Adrenal gland (tissue), 12 donors: ENCODE measurements around the gene CNTLN. TPM values are rescaled to one million over a fixed set of nuclear protein-coding genes. Genes with fewer than 3 reads are reported as not detected.

ENCODE experiments used
- DNase-seq, 7 donors: peaks; one replicate each; pipeline ENCODE4 v3.0.0-alpha.2; 2019 to 2020
- H3K27ac ChIP-seq, 5 donors: fragments of 200-600 bp; sonication (generic) in 4 of 5; 1 replicate in 3 of 5; 2 replicates in 2 of 5; pipeline versions ENCODE4 v1.5.1 to v1.8.0; 2016 to 2020; ENCODE audit warnings: mild to moderate bottlenecking in 1 of 5
- H3K27me3 ChIP-seq: fragments of 200-600 bp; 2 replicates; pipeline ENCODE4 v1.8.0; 2021
- H3K36me3 ChIP-seq, 2 donors: fragments of 200-600 bp; replicated peaks in 1 of 2; 1 replicate in 1 of 2; 2 replicates in 1 of 2; pipeline versions ENCODE4 v1.5.1 to v1.8.0; 2018 to 2022
- H3K4me1 ChIP-seq, 2 donors: fragments of 200-600 bp; replicated peaks in 1 of 2; 1 replicate in 1 of 2; 2 replicates in 1 of 2; pipeline versions ENCODE4 v1.5.1 to v1.8.0; 2018 to 2021
- H3K4me3 ChIP-seq, 4 donors: fragments of 200-600 bp; sonication (generic) in 3 of 4; one replicate each; pipeline ENCODE4 v1.5.1; 2016 to 2018
- H3K9me3 ChIP-seq, 3 donors: fragments of 200-600 bp; sonication (generic) in 1 of 3; replicated peaks in 1 of 3; 1 replicate in 2 of 3; 2 replicates in 1 of 3; pipeline versions ENCODE4 v1.5.1 to v1.8.0; 2016 to 2021
- CTCF ChIP-seq, 6 experiments: fragments of 450-650 bp in 4 of 6; fragments of 200-600 bp in 2 of 6; sonication (generic) in 1 of 6; IDR thresholded peaks; 1 replicate in 5 of 6; 2 replicates in 1 of 6; pipeline versions ENCODE4 v1.5.1 to v1.8.0; 2016 to 2021; ENCODE audit warnings: antibody characterized with exemption in 6 of 6, mild to moderate bottlenecking in 2 of 6, moderate library complexity in 1 of 6
- POLR2A ChIP-seq, 2 donors: fragments of 450-650 bp; IDR thresholded peaks; one replicate each; pipeline ENCODE4 v1.6.1; 2017; ENCODE audit warnings: antibody characterized with exemption in 2 of 2, mild to moderate bottlenecking in 2 of 2, moderate library complexity in 1 of 2
- WGBS, 4 donors: extraction: QIAGEN DNeasy Blood & Tissue Kit in 2 of 4; methylation state at CpG; one replicate each; pipeline versions ENCODE4 v1.1.5 to v1.1.7; 2013 to 2017; 5-methylcytosine and 5-hydroxymethylcytosine counted together
- intact Hi-C, 2 donors: fragments of 100-400 bp; cut with DNase I; formaldehyde crosslinking; loops; one replicate each; pipeline versions ENCODE4 v1.14.1 to v1.15.0; 2022 to 2023
- polyA plus RNA-seq, 3 donors: library from polyadenylated mRNA; stranded (reverse); fragments of 200-250 nt in 2 of 3; fragments of 350-450 nt in 1 of 3; fragmentation: Illumina TruSeq in 1 of 3; extraction: RNeasy Lipid Tissue Mini Kit (QIAGEN cat#74804) in 1 of 3; gene quantifications; one replicate each; pipeline ENCODE4 v1.2.3, GENCODE V29; 2013 to 2014
- total RNA-seq, 9 donors: library from RNA; depleted of rRNA in 4 of 9; stranded (reverse); fragments of >200 nt in 4 of 9; fragments of 120-200 nt in 1 of 9; fragmentation: NEBNext Ultra II Directional in 1 of 9; extraction: Animal tissue kit (Norgen Biotek cat#: 25700) in 1 of 9; gene quantifications; one replicate each; pipeline versions ENCODE4 v1.1.0 to v1.2.4, GENCODE V29; 2013 to 2023
- donor health status: healthy with polysubstance abuse.
- donor health status: Bipolar disorder and iron deficiency.
- donor health status: DM: yes; HTN: yes; CAD: no.
- donor health status: DM: no; HTN: no; CAD: no.
- donor health status: DM: no; HTN: no; CAD: no.
- donor health status: DM: yes; HTN: yes; CAD: no.

Gene CNTLN
- total and polyA plus RNA-seq, 12 donors: 2.1 to 13.6 (median 6.4) TPM

DNA sequence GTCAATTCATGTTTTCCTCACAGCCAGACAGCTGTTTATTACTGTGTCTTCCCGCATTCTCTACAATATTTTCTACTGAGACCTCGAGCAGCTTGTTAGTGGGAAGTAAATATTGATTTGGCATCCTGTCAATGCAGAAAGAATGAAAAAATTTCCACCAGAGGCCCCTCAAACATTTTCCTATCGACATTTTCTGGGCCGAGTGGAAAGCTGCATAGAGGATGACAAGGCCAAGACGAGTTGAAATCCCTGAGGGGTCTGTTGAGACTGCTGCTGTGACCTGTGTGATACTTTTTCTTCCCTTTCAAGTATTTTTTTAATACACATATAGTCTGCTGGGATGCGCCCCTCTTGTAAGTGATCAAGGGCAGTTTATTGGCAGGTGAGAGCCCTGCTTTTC is 352.6 kb downstream of the CNTLN start:
- Histone ChIP-seq H3K4me3 (no peak overlapping the region), H3K27ac (no peak overlapping the region), H3K9me3 (no peaks in the 10 kb centered on the region), H3K4me1 (no peaks in the 10 kb centered on the region), H3K36me3 (no peaks in the 10 kb centered on the region), H3K27me3 (no peaks in the 10 kb centered on the region)
- TF ChIP-seq CTCF (IDR thresholded peaks at IDR 0.05) (no peak), POLR2A (IDR thresholded peaks at IDR 0.05) (no peak)
- 83 to 93% (median 88%) methylated on average over 6 of the region's 6 CpGs for WGBS, 4 donors
- intact Hi-C loops: no loop called here
- no peak for DNase-seq

GRCh38 chr9:17488662-17489061 is 353.8 kb downstream of the CNTLN start:
- intact Hi-C loops: no loop called here

GRCh38 chr9:17490110-17490509 is 355.3 kb downstream of the CNTLN start:
- Histone ChIP-seq H3K36me3 (no peaks in the 10 kb centered on the region), H3K27me3 (no peaks in the 10 kb centered on the region), H3K27ac (no peak overlapping the region), H3K9me3 (no peaks in the 10 kb centered on the region), H3K4me3 (no peak overlapping the region), H3K4me1 (no peaks in the 10 kb centered on the region)
- WGBS, 4 donors: 81 to 94% (median 87%) methylated on average over 1 of the region's 1 CpG
- TF ChIP-seq POLR2A (IDR thresholded peaks at IDR 0.05) (no peak), CTCF (IDR thresholded peaks at IDR 0.05) (no peak)
- no peak for DNase-seq
- intact Hi-C loops: no loop called here

More at GRCh38 chr9:17488662-17489061, 353.8 kb downstream of the CNTLN start:
- no peak for DNase-seq
- H3K27ac ChIP-seq: no peak overlapping the region
- no peaks in the 10 kb centered on the region for H3K36me3 ChIP-seq
- TF ChIP-seq CTCF (IDR thresholded peaks at IDR 0.05) (no peak), POLR2A (IDR thresholded peaks at IDR 0.05) (no peak)
- no peaks in the 10 kb centered on the region for H3K4me1 ChIP-seq
- H3K9me3 ChIP-seq: no peaks in the 10 kb centered on the region
- no peak overlapping the region for H3K4me3 ChIP-seq
- 80 to 93% (median 86%) methylated on average over 2 of the region's 2 CpGs for WGBS, 4 donors
- H3K27me3 ChIP-seq: no peaks in the 10 kb centered on the region

- Histone ChIP-seq H3K9me3 (no peaks in the 10 kb centered on the region), H3K4me3 (no peak overlapping the region), H3K4me1 (no peaks in the 10 kb centered on the region), H3K36me3 (no peaks in the 10 kb centered on the region), H3K27me3 (no peaks in the 10 kb centered on the region), H3K27ac (no peak overlapping the region)
- 78 to 97% (median 94%) methylated on average over 1 of the region's 1 CpG for WGBS, 4 donors
- TF ChIP-seq CTCF (IDR thresholded peaks at IDR 0.05): no peak
- no peak for TF ChIP-seq POLR2A (IDR thresholded peaks at IDR 0.05)
- DNase-seq: no peak
- intact Hi-C loops: no loop called here
Measured at GRCh38 chr9:17491780-17492179, 356.9 kb downstream of the CNTLN start.
